ENCODE data around the gene NFIX.

The NFIX gene

GRCh38 chr19:13093407-13094105 is 98.3 kb downstream of the NFIX start:
- DNase-seq (ENCODE audit: low read depth), result peak; percentile 71

DNA sequence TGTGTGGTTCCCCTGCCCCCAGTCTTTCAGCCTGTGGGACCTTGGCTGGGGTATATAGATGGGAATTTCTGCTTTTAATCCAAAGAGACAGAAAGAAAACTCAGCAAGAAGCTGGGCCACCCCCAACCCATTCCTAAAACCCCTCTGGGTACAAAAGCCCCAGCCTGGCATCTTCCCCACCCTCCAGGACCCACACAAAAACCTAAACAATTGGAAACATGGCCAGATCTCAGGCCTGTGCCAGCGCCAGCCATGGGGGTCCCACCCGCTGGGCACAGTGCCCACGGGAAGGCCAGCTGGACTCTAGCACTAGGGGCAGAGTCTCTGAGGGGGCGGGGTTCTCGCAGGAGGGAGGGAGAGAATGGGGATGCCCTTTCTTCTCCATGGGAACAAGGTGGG is 98.8 kb downstream of the NFIX start:
- DNase-seq (ENCODE audit: low read depth), result no peak

DNA sequence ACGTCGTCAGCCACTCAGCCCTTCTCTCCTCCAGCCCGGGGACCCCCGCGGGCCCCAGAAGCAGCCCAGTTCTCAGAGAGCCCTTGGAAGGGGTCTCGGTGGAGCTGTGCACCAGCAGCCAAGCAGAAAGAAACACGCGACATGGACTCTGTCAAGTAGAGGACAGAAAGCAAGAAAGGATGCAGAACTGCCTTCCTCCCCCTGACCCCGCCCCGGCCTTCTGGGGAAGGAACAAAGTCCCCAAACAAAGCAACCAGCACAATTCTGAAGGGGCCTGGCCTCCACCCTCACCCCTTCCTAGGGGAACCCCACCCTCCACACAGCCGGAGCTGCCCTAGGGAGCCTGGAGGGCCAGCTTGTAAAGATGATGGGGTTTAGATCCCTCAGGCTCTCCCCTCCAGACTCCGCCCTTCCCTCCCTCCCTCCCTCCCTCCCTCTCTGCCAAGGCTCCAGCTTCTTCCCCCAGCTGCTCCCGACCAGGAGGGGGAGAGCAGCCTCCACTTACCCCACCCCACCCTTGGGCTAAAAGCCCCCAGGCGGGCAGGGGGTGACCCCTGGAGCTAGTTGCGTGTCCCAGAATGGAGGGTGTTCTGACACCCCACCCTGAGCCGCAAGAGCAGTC is 99.6 kb downstream of the NFIX start:
- DNase-seq (ENCODE audit: low read depth), result no peak

DNA sequence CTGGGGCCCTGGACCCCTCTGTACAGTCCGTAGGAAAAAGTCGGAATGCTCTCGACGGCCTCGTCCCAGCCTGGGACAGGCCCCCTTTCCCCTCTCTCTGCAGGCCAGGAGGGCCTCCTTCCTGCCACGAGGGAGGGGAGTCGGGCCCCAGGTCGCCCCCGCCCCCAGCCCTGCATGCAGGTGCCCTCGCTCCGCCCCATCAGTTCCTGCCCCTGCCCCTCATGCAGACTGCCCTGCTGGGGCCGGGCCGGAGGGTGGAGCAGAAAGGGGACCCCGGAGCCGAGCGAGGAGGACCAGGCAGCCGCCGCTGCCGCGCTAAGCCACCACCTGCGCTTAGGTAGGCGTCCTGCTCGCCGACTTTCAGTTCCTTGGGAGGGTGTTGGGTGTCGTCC is 100.1 kb downstream of the NFIX start:
- no peak for DNase-seq (ENCODE audit: low read depth)

DNA sequence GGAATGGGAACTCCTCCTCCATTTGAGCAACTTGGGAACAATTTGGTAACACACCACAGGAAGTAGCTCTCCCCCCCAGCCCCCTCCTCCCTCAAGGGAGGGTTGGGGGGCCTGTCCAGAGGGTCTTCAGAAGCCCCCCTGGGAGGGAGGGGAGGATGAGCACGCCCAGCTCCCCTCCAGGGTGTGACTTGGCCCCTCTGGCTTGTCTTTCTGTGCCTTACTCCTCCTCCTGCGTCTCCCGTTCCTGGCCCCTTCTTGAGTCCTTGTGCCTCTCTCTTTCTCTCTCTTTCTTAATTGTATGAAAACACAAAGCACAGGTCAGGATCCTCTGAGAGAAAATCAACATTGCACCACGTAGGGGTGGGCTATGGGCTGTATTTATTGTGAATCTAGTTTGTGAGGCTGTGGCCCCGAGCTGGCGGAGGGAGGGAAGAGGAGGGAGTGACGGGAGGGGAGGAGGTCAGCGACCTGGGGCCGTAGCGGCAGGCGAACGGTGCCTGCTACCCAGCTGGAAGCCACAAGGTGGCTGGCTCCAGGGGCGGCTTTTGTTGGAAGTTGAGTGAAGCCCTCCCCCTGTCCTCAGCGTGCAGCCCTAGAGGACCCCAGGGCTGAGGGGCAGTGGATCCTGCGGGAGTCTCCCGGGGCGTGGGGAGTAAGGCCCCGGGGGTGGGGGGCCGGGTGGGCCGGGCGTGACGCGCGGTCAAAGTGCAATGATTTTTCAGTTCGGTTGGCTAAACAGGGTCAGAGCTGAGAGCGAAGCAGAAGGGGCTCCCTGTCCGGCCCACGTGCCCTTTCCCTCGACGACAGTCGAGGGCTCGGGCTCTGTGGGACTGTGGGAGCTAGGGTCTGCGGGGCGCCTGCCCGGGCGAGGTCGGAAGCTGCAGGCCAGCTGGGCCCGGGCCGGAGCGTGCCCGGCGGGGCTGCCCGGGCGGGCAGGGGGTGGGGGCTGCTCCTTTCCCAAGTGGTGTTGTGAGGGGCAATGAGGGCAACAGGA is 101.0 kb downstream of the NFIX start:
- DNase-seq (ENCODE audit: low read depth), result no peak

DNA sequence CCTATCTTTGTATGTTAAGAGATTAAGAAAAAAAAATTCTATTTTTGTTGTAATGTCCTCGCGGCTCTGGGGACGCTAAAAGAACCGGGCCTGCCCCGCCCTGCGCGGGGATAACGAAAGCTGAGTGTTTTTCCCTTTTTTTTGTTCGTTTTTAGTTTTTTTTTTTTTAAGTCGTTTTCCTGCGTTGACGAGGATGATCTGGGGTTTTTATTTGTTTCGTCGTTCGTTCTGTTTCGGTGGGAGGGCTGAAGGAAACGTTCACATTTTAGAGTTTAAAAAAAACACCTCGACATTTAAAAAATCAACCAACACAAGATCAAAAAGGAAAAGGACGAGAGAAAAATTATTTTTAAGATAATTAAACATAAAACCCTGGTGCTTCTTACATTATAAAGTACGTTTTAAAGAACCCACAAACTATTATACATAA is 101.8 kb downstream of the NFIX start:
- DNase-seq (ENCODE audit: low read depth), result no peak

DNA sequence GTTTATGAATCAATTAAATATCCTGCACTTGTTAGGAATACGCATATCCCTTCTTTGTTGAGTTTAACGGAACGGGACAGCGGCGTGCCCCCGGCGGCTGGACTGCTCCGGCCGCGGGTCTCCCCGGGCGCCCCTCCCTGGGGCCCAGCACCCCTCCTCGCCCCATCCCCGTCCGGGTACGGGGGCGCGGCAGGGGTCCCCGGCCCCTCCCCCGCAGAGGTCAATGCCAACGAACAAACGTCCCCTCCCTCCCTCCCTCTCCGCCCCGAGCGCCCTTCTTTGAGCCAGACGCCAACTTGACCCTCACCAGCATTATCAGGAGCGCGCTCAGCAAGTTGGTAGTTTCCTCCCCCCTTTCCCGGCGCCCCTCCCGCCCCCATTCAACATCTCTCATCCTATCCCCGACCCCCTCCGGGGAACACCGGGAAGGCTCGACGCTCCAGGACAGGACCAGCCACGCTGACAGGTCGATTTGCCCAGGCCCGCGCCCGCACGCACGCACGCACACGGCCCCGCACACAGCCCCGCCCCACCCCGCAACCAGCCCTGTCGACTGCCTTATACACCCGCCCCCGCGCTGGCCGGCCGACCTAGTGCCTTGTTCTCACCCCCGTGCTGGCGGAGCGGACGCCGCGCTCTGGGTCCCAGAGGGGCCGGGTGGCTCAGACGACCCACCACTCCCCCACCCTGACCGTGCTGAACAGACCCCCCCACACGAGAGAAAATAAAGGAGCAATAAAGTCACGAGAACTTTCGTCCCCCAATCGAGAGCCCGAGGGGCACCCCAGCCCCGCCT is 102.4 kb downstream of the NFIX start:
- DNase-seq (ENCODE audit: low read depth), result no peak

GRCh38 chr19:13098277-13099072 is 103.2 kb downstream of the NFIX start:
- DNase-seq (ENCODE audit: low read depth), result peak; percentile 60

DNA sequence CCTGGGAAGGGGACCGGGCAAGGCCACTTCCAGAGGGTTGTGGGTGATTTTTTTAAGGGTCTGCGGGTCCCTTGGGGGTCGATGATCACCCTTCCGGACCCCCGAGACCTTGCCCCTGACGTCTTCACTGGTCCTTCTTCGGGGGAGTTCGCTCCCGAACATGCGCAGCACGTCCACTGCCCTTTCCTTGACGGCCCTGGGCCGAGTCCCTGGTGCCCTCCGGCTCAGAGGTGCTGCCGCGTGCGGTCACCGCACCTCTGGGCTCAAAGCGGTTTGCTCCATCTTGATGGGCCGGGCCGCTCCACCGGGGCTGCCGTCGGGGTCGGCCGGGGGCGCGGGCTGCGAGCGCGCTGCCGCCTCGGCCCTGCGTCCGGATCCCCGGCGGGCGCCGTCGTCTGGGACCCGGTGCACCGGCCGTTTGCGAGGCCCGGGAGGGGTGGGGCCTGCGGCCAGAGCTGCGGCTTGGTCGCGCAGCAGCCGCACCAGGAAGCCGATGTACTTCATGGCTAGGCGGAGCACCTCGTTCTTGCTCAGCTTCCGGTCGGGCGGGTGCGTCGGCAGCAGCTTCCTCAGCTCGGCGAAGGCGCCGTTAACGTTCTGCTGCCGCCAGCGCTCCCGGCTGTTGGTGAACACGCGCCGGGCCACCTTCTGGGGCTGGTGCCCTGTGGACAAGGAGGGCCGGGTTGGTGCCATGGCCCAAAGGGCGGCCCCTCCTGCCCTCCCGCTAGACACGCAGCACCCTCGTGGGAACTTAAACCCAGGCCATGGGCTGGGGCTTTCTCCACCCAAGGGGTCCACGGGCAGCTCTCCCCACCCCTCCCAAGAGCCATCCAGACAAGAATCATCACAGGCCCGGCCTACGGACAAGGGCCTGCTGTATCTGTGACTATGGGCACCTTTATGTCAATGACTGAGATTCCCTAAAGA is 104.1 kb downstream of the NFIX start:
- DNase-seq (ENCODE audit: low read depth), result peak; percentile 65

- no peak for DNase-seq (ENCODE audit: low read depth)
Observed at GRCh38 chr19:13100031-13100588, 104.8 kb downstream of the NFIX start.

GRCh38 chr19:13100841-13101589 is 105.7 kb downstream of the NFIX start:
- no peak for DNase-seq (ENCODE audit: low read depth)

DNA sequence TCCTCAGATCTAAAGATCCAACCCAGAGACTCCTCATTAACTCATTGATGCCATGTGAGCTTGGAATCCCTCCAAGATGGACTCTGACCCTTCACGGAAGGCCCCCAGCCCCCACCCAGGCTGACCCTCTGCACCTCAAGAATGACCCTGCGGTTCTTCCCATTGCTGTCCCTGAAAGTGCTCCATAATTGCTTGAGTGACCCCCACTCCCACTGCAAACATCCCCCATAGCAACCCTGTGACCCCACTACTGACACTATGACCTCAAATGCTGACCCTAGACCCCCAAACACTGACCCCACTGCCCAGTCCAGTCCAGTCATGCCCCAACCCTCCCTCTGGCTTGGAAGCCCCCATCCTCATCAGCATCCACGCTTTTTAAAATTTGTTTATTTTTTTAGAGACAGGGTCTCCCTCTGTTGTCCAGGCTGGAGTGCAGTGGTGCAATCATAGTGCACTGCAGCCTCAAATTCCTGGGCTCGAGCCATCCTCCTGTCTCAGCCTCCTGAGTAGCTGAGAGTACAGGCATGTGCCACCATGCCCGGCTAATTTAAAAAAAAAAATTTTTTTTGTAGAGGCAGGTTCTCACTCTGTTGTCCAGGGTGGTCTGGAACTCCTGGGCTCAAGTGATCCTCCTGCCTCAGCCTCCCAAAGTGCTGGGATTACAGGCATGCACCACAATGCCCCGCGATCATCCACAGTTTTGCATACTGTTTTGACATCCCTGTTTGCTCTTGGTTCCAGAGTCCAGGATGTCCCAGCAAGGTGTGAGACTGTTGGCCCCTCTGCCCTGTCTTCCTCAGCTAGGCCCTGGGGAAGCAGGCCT is 106.5 kb downstream of the NFIX start:
- DNase-seq (ENCODE audit: low read depth), result no peak

DNA sequence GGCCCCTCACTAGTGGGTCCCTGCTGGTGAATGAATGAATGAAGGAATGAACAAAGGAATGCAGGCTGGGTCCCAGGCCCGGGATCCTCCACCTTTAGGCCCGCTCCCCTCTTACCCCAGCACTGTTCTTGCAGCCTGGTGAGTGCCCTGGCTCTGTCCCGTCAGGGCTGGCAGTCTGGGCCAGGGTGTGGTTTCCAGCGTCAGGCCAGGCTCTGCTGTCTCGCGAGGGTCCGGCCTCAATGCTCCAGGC is 107.1 kb downstream of the NFIX start:
- DNase-seq (ENCODE audit: low read depth), result no peak

GRCh38 chr19:13102666-13103580 is 107.6 kb downstream of the NFIX start, which contains the start of gene LYL1:
Gene LYL1 (minus strand): TSS chr19:13102858. CDS start chr19:13101171, 1,687 bp downstream.
- DNase-seq (ENCODE audit: low read depth), result peak; percentile 70

DNA sequence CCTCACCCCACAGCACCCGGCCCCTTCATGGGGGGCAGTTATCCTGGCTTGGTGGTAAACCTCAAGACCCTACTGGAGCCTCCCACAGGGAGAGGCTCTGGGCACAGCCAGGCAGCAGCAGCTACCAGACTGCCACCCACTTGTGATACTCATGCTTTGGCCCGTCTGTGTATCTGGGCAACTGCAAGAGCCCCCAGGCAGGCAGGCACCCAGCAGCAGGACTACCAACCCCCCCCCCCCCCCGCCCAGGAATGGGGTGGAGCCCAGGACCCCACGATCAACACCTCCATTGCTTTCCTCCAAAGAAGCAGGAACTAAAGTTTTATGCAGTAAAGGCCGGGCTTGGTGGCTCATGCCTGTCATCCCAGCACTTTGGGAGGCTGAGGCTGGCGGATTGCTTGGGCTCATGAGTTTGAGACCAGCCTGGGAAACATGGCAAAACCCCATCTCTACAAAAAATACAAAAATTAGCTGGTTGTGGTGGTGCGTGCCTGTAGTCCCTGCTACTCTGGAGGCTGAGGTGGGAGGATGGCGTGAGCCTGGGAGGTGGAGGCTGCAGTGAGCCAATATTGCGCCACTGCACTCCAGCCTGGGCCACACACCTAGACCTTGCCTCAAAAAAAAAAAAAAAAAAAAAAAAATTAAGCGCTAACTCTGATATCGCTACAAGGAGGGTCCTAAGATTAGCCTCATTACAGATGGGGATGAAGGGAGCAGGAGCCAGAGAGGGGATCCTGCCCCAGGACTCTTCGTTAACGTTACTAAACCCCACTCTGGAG is 108.5 kb downstream of the NFIX start:
- no peak for DNase-seq (ENCODE audit: low read depth)

DNA sequence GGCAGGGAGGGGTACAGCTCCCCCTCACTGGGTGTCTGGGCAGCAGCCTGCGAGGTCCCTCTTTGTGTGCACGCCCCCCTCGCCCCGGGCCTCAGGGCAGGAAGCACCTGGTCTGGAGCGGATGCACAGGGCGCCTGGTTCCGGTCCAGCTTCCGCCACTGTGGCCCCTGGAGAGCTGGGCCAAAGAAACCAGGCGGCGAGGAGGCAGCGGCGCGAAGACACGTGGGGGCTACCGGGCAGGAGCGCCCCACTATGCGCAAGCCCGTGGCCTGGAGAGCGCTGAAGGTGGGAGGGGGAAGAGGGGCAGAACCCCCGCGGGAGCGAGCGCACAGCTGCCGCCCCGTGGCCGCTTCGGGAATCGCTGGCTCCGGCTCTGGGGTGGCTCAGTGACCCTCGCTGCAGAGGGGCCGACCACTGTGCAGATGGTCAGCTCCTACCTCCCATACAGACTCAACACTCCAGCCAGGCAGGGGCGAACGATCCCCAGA is 109.1 kb downstream of the NFIX start:
- DNase-seq (ENCODE audit: low read depth), result no peak

All from amniotic epithelial cell (primary cell).